ENCODE results near the gene ZSCAN21.
A peak's percentile ranks its signal among the peaks of the same experiment; 100 is the strongest.

ZSCAN21 gene

GRCh38 chr7:100101016-100101862 lies 51.7 kb downstream of the ZSCAN21 start, which contains the start of the genes AP4M1 and MCM7:
Gene AP4M1 (plus strand): TSS chr7:100101643. CDS start chr7:100101715, 72 bp downstream.
Gene MCM7 (minus strand): TSS chr7:100101397. CDS start chr7:100101294, 103 bp downstream.
- DNase-seq, result peak; percentile 94 to 99

GRCh38 chr7:100102950-100103840 lies 53.6 kb downstream of the ZSCAN21 start:
- DNase-seq, result no peak

- no peak for DNase-seq
Measured at GRCh38 chr7:100105534-100105933, 56.0 kb downstream of the ZSCAN21 start.

- DNase-seq, result no peak
Measured at GRCh38 chr7:100106633-100107032, 57.1 kb downstream of the ZSCAN21 start.

- no peak for DNase-seq
Measured at GRCh38 chr7:100107125-100107737, 57.7 kb downstream of the ZSCAN21 start.

- no peak for DNase-seq
Measured at GRCh38 chr7:100107890-100108289, 58.3 kb downstream of the ZSCAN21 start.

- no peak for DNase-seq
Measured at GRCh38 chr7:100109521-100110163, 60.1 kb downstream of the ZSCAN21 start.

- no peak for DNase-seq
Measured at GRCh38 chr7:100111156-100111555, 61.6 kb downstream of the ZSCAN21 start.

- DNase-seq, result no peak
Measured at GRCh38 chr7:100111914-100112313, 62.3 kb downstream of the ZSCAN21 start.
